IMR-90 (cell line): ENCODE results near the gene ZSCAN12. TPM values are rescaled to one million over a fixed set of nuclear protein-coding genes. Genes with fewer than 3 reads are reported as not detected.

Source experiments
- ATAC-seq: fragments of 200-7000 bp; cut with Tn5 transposase; 2 replicates; pipeline ENCODE4 v1.9.1; 2020; ENCODE audit warnings: low read depth, mild to moderate bottlenecking, moderate library complexity
- BruUV-seq: library from RNA; stranded (reverse); fragments of 400-500 nt; replicated peaks from 2 replicates; lab custom pipeline; 2021; lab: Mats Ljungman, UMichigan
- CTCF ChIA-PET: fragments of 300-600 bp; formaldehyde crosslinking; extraction: SDS; loops from one replicate; lab custom pipeline; 2021; ENCODE audit warnings: antibody characterized with exemption; lab: Yijun Ruan, JAX
- POLR2A ChIA-PET: fragments of 300-600 bp; sonication (Branson Sonifier 250); formaldehyde crosslinking; loops from one replicate; lab custom pipeline; 2022; ENCODE audit warnings: antibody characterized with exemption; ENCODE audit not compliant: unreplicated experiment; lab: Charles Lee
- DNase-seq: peaks from one replicate; pipeline ENCODE4 v3.0.0; 2013
- H2AFZ ChIP-seq: replicated peaks from 2 replicates; pipeline ENCODE3; 2013; ENCODE audit warnings: low read length, mild to moderate bottlenecking; ENCODE audit not compliant: poor library complexity
- H2AK5ac ChIP-seq: 2 replicates; pipeline ENCODE4 v1.6.1; 2013; ENCODE audit warnings: low read depth, low read length, inconsistent platforms
- H2AK9ac ChIP-seq: replicated peaks from 2 replicates; pipeline ENCODE3; 2013; ENCODE audit warnings: mild to moderate bottlenecking, low read depth, low read length, moderate library complexity; ENCODE audit not compliant: poor library complexity
- H2BK120ac ChIP-seq: 2 replicates; pipeline ENCODE4 v1.6.1; 2013; ENCODE audit warnings: low read depth, low read length, inconsistent platforms
- H2BK15ac ChIP-seq: 3 replicates; pipeline ENCODE4 v1.6.1; 2013; ENCODE audit warnings: low read depth, low read length, inconsistent platforms
- H2BK20ac ChIP-seq: 2 replicates; pipeline ENCODE4 v1.6.1; 2013; ENCODE audit warnings: low read depth, mild to moderate bottlenecking, inconsistent platforms, low read length, moderate library complexity
- H2BK5ac ChIP-seq: 2 replicates; pipeline ENCODE4 v1.6.1; 2013; ENCODE audit warnings: mild to moderate bottlenecking, low read depth, low read length, inconsistent platforms; ENCODE audit not compliant: poor library complexity, severe bottlenecking
- H3K14ac ChIP-seq: replicated peaks from 2 replicates; pipeline ENCODE4 v1.6.1; 2013; ENCODE audit warnings: low read depth, low read length, inconsistent platforms
- H3K18ac ChIP-seq: 2 replicates; pipeline ENCODE4 v1.6.1; 2013; ENCODE audit warnings: low read depth, low read length, control low read depth
- H3K23ac ChIP-seq: 2 replicates; pipeline ENCODE4 v1.6.1; 2013; ENCODE audit warnings: low read depth, low read length, inconsistent platforms
- H3K27ac ChIP-seq: 2 replicates; pipeline ENCODE4 v1.5.1; 2013; ENCODE audit warnings: mild to moderate bottlenecking, control low read depth, low read length; ENCODE audit not compliant: insufficient read depth
- H3K27me3 ChIP-seq: 2 replicates; pipeline ENCODE4 v1.6.1; 2013; ENCODE audit warnings: low read length; ENCODE audit not compliant: control insufficient read depth, insufficient read depth
- H3K36me3 ChIP-seq: 2 replicates; pipeline ENCODE4 v1.6.1; 2013; ENCODE audit warnings: low read length, mixed read lengths; ENCODE audit not compliant: control insufficient read depth, insufficient read depth
- H3K4ac ChIP-seq: 2 replicates; pipeline ENCODE4 v1.6.1; 2013; ENCODE audit warnings: low read depth, low read length, inconsistent platforms
- H3K4me1 ChIP-seq: 2 replicates; pipeline ENCODE4 v1.6.1; 2013; ENCODE audit warnings: low read length, mixed read lengths; ENCODE audit not compliant: control insufficient read depth, insufficient read depth
- H3K4me2 ChIP-seq: 2 replicates; pipeline ENCODE4 v1.6.1; 2013; ENCODE audit warnings: low read depth, mild to moderate bottlenecking, control low read depth, low read length, moderate library complexity
- H3K4me3 ChIP-seq: 2 replicates; pipeline ENCODE4 v1.5.1; 2013; ENCODE audit warnings: low read depth, mild to moderate bottlenecking, control low read depth, low read length, moderate library complexity; ENCODE audit not compliant: insufficient read depth
- H3K56ac ChIP-seq: 2 replicates; pipeline ENCODE4 v1.6.1; 2013; ENCODE audit warnings: low read length, inconsistent platforms; ENCODE audit not compliant: insufficient read depth; ENCODE audit errors: extremely low read depth
- H3K79me1 ChIP-seq, 2 experiments: 2 replicates each; pipeline ENCODE4 v1.6.1; 2013; ENCODE audit warnings: low read length in 2 of 2, inconsistent platforms in 1 of 2, low read depth in 1 of 2
- H3K9ac ChIP-seq: 2 replicates; pipeline ENCODE4 v1.6.1; 2013; ENCODE audit warnings: low read depth, low read length, control low read depth
- H3K9me1 ChIP-seq: 2 replicates; pipeline ENCODE4 v1.6.1; 2013; ENCODE audit warnings: low read length, inconsistent platforms; ENCODE audit not compliant: insufficient read depth
- H3K9me3 ChIP-seq: 2 replicates; pipeline ENCODE4 v1.6.1; 2013; ENCODE audit warnings: low read length; ENCODE audit not compliant: control insufficient read depth, insufficient read depth
- H4K20me1 ChIP-seq: 2 replicates; pipeline ENCODE4 v1.6.1; 2013; ENCODE audit warnings: low read length, inconsistent platforms; ENCODE audit not compliant: insufficient read depth
- H4K5ac ChIP-seq: 2 replicates; pipeline ENCODE4 v1.6.1; 2013; ENCODE audit warnings: mild to moderate bottlenecking, low read depth, low read length, control low read depth
- H4K8ac ChIP-seq, 2 experiments: 2 replicates each; pipeline ENCODE4 v1.6.1; 2013; ENCODE audit warnings: low read depth in 2 of 2, low read length in 2 of 2, control low read depth in 1 of 2, inconsistent platforms in 1 of 2
- H4K91ac ChIP-seq: 2 replicates; pipeline ENCODE4 v1.6.1; 2013; ENCODE audit warnings: low read depth, low read length, inconsistent platforms; ENCODE audit not compliant: insufficient read depth
- BHLHE40 ChIP-seq: fragments of 150-350 bp; IDR thresholded peaks from 2 replicates; pipeline ENCODE4 v1.6.1; 2016; ENCODE audit warnings: mild to moderate bottlenecking, low read depth, low read length
- CEBPB ChIP-seq: IDR thresholded peaks from 2 replicates; pipeline ENCODE4 v1.6.1; 2012; ENCODE audit warnings: low read depth, low read length, improper control_type of control experiment
- CHD1 ChIP-seq: IDR thresholded peaks from 2 replicates; pipeline ENCODE4 v1.6.1; 2012; ENCODE audit warnings: low read depth, low read length, improper control_type of control experiment
- MAFK ChIP-seq: IDR thresholded peaks from 2 replicates; pipeline ENCODE4 v1.6.1; 2012; ENCODE audit warnings: low read depth, low read length, improper control_type of control experiment
- MAZ ChIP-seq: IDR thresholded peaks from 2 replicates; pipeline ENCODE4 v1.6.1; 2012; ENCODE audit warnings: low read depth, mild to moderate bottlenecking, low read length, improper control_type of control experiment, moderate library complexity, borderline replicate concordance
- MXI1 ChIP-seq: IDR thresholded peaks from 2 replicates; pipeline ENCODE4 v1.6.1; 2012; ENCODE audit warnings: low read depth, mild to moderate bottlenecking, low read length, moderate library complexity, borderline replicate concordance
- NFE2L2 ChIP-seq: fragments of 150-350 bp; IDR thresholded peaks from 2 replicates; pipeline ENCODE4 v1.6.1; 2016; ENCODE audit warnings: low read depth, mild to moderate bottlenecking, low read length
- POLR2A ChIP-seq: IDR thresholded peaks from 2 replicates; pipeline ENCODE4 v1.6.1; 2012; ENCODE audit warnings: mild to moderate bottlenecking, low read depth, low read length
- RAD21 ChIP-seq: IDR thresholded peaks from 2 replicates; pipeline ENCODE4 v1.6.1; 2012; ENCODE audit warnings: low read length, improper control_type of control experiment
- RFX5 ChIP-seq: IDR thresholded peaks from 2 replicates; pipeline ENCODE4 v1.8.0; 2012; ENCODE audit warnings: low read depth, mild to moderate bottlenecking, low read length, moderate library complexity
- WGBS, 2 experiments: methylation state at CpG; one replicate each; pipeline versions ENCODE4 v1.1.5 to v1.1.7; 2013; ENCODE audit warnings: missing lambda C conversion rate in 2 of 2; ENCODE audit not compliant: insufficient read length in 1 of 2; ENCODE audit errors: extremely low coverage in 2 of 2; 5-methylcytosine and 5-hydroxymethylcytosine counted together
- dilution Hi-C: fragments of 300-500 bp; cut with HindIII; formaldehyde crosslinking; loops from one replicate; pipeline ENCODE4 v1.14.3; 2018; ENCODE audit warnings: low sequenced_read_pairs; ENCODE audit not compliant: unreplicated experiment
- in situ Hi-C: fragments of 300-500 bp; cut with MboI; formaldehyde crosslinking; loops from 3 replicates; pipeline ENCODE4 v1.14.3; 2019; ENCODE audit warnings: low sequenced_read_pairs, inconsistent platforms, mixed read lengths
- intact Hi-C: fragments of 100-400 bp; cut with micrococcal nuclease; formaldehyde crosslinking; loops from 2 replicates; pipeline ENCODE4 v1.10.0; 2022
- polyA plus RNA-seq, 3 experiments: library from polyadenylated mRNA; depleted of rRNA; stranded (reverse); fragments of >200 nt; gene quantifications; 2 replicates each; pipeline ENCODE4 v1.2.3, GENCODE V29; 2012; ENCODE audit warnings: low replicate concordance in 1 of 3
- total RNA-seq: library from RNA; depleted of rRNA; stranded (reverse); fragments of >200 nt; gene quantifications from 2 replicates; pipeline ENCODE4 v1.2.3, GENCODE V29; 2012
- TF ChIP-seq, protein P1 (sequence below): fragments of 150-350 bp; IDR thresholded peaks from 2 replicates; pipeline ENCODE4 v1.6.1; 2016; ENCODE audit warnings: low read depth, mild to moderate bottlenecking, low read length, moderate library complexity, borderline replicate concordance
- TF ChIP-seq, protein P2 (sequence below): conservative IDR thresholded peaks from 2 replicates; pipeline ENCODE4 v1.5.1; 2012; ENCODE audit warnings: mild to moderate bottlenecking, low read depth, low read length, improper control_type of control experiment
- TF ChIP-seq, protein P3 (sequence below): fragments of 150-350 bp; IDR thresholded peaks from 2 replicates; pipeline ENCODE4 v1.6.1; 2017; ENCODE audit warnings: mild to moderate bottlenecking, antibody characterized with exemption, low read length, low read depth

The ZSCAN12 gene
- total and polyA plus RNA-seq, 2 of the 4 experiments (the other 2 are of a cell fraction): 2.0 to 6.5 TPM

DNA sequence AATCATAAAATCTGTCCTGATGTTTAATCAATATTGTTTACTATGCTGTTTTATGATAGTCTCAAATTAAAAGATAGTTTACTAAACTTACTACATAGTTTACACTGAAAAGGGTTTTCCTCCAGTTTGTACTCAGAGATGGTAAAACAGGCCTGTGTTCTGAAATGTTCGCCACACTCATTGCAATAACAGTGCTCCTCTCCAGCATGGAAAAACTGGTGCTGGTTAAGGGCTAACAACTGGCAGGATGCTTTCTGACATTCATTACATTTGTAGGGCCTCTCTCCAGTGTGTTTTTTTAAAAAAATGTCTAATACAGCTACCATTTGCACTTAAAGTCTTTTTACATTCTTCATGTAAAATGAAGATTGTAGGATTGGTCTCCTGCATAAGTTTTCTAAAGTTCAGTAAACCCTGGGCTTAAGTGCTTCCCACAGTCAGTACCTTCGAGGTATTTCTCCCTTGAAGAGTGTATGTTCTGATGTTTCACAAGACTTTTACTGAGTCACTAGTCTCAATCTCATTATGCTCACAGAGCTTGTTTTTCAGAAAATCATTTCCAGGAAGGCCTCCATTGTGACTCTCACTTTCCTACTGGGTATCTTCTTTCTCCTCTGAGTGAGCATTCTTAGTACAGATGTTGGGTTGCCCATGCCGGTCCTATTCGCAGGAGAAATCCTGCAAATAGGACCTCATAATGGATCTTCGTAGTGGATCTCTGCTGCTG, 8.7 kb upstream of the ZSCAN12 start:
- ChIA-PET CTCF (no interaction called here), POLR2A (no interaction called here)
- Histone ChIP-seq H3K4me2 (no peak overlapping the region), H4K20me1 (no peaks in the 10 kb centered on the region), H4K91ac (no peak overlapping the region), H3K14ac (no peak overlapping the region), H4K8ac (no peak overlapping the region), H3K18ac (no peak overlapping the region), H2AK9ac (no peak overlapping the region), H3K36me3 (no peaks in the 10 kb centered on the region), H3K27me3 (peaks cover 4% of the 10 kb centered on the region; the same call in 1 of the 2 replicates), H3K4me1 (no peaks in the 10 kb centered on the region), H3K23ac (no peak overlapping the region), H3K4me3 (no peak overlapping the region), H2BK120ac (no peak overlapping the region), H3K9me1 (no peaks in the 10 kb centered on the region), H3K9ac (no peak overlapping the region), H3K9me3 (no peaks in the 10 kb centered on the region), H3K27ac (no peak overlapping the region), H3K4ac (no peak overlapping the region), H2BK20ac (no peak overlapping the region), H4K5ac (no peak overlapping the region), H3K56ac (no peak overlapping the region), H2BK5ac (no peak overlapping the region), H2AFZ (no peak overlapping the region), H2BK15ac (no peak overlapping the region), H3K79me1 (no peaks in the 10 kb centered on the region), H2AK5ac (no peak overlapping the region)
- in situ Hi-C loops (no loop called here), dilution Hi-C loops (no loop called here), intact Hi-C loops (loop anchor here (10.0 kb wide), 1 partner anchor 177 kb away; a partner anchor contains a TSS)
- DNase-seq (peak; percentile 17), ATAC-seq (no peak)
- WGBS, 2 experiments: no CpG with 5 or more reads among the region's 5 CpGs
- TF ChIP-seq POLR2A (no peak), MXI1 (no peak), BHLHE40 (no peak), NFE2L2 (no peak), MAFK (no peak), RAD21 (no peak), CEBPB (no peak), CHD1 (no peak), RFX5 (no peak), MAZ (no peak)
- TF ChIP-seq, protein P1, sequence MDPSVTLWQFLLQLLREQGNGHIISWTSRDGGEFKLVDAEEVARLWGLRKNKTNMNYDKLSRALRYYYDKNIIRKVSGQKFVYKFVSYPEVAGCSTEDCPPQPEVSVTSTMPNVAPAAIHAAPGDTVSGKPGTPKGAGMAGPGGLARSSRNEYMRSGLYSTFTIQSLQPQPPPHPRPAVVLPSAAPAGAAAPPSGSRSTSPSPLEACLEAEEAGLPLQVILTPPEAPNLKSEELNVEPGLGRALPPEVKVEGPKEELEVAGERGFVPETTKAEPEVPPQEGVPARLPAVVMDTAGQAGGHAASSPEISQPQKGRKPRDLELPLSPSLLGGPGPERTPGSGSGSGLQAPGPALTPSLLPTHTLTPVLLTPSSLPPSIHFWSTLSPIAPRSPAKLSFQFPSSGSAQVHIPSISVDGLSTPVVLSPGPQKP: no peak
- TF ChIP-seq, protein P2, sequence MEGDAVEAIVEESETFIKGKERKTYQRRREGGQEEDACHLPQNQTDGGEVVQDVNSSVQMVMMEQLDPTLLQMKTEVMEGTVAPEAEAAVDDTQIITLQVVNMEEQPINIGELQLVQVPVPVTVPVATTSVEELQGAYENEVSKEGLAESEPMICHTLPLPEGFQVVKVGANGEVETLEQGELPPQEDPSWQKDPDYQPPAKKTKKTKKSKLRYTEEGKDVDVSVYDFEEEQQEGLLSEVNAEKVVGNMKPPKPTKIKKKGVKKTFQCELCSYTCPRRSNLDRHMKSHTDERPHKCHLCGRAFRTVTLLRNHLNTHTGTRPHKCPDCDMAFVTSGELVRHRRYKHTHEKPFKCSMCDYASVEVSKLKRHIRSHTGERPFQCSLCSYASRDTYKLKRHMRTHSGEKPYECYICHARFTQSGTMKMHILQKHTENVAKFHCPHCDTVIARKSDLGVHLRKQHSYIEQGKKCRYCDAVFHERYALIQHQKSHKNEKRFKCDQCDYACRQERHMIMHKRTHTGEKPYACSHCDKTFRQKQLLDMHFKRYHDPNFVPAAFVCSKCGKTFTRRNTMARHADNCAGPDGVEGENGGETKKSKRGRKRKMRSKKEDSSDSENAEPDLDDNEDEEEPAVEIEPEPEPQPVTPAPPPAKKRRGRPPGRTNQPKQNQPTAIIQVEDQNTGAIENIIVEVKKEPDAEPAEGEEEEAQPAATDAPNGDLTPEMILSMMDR: no peak
- TF ChIP-seq, protein P3, sequence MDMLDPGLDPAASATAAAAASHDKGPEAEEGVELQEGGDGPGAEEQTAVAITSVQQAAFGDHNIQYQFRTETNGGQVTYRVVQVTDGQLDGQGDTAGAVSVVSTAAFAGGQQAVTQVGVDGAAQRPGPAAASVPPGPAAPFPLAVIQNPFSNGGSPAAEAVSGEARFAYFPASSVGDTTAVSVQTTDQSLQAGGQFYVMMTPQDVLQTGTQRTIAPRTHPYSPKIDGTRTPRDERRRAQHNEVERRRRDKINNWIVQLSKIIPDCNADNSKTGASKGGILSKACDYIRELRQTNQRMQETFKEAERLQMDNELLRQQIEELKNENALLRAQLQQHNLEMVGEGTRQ: no peak
- no TSS peak for BruUV-seq
